Measurements from ENCODE around the gene WDTC1. TPM values are rescaled to one million over a fixed set of nuclear protein-coding genes. Genes with fewer than 3 reads are reported as not detected.

The WDTC1 gene
- total RNA-seq, 4 donors from 2014 or later, result 21.4 to 40.9 (median 27.9) TPM

- TF ChIP-seq, protein P1, sequence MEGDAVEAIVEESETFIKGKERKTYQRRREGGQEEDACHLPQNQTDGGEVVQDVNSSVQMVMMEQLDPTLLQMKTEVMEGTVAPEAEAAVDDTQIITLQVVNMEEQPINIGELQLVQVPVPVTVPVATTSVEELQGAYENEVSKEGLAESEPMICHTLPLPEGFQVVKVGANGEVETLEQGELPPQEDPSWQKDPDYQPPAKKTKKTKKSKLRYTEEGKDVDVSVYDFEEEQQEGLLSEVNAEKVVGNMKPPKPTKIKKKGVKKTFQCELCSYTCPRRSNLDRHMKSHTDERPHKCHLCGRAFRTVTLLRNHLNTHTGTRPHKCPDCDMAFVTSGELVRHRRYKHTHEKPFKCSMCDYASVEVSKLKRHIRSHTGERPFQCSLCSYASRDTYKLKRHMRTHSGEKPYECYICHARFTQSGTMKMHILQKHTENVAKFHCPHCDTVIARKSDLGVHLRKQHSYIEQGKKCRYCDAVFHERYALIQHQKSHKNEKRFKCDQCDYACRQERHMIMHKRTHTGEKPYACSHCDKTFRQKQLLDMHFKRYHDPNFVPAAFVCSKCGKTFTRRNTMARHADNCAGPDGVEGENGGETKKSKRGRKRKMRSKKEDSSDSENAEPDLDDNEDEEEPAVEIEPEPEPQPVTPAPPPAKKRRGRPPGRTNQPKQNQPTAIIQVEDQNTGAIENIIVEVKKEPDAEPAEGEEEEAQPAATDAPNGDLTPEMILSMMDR (IDR thresholded peaks at IDR 0.05; ENCODE audit: low read depth), result no peak
Measured at GRCh38 chr1:27333717-27334279, 99.4 kb downstream of the WDTC1 start.

GRCh38 chr1:27335506-27336422, 101.3 kb downstream of the WDTC1 start:
- TF ChIP-seq, protein P1 (IDR thresholded peaks at IDR 0.05; ENCODE audit: low read depth), result no peak

GRCh38 chr1:27336756-27337155, 102.3 kb downstream of the WDTC1 start:
- TF ChIP-seq, protein P1 (IDR thresholded peaks at IDR 0.05; ENCODE audit: low read depth), result no peak

DNA sequence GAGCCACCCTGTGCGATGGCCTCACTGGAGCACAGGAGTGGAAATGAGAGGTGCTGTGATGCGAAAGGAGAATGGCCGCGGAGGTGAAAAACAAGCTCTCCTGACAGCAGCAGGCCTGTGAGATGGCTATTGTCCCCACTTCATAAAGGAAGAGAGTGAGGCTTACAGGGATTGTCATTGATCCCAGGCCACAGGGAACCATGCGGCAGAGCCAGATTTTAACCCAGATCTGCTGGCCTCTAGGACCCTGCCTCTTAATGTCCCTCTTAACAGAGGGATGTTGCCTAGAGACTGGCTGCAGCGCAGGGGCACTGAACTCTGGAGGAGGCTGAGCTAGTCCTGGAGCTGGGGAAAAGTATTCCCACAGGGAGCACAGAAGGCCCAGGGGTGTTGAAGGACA, 104.3 kb downstream of the WDTC1 start:
- TF ChIP-seq, protein P1 (IDR thresholded peaks at IDR 0.05; ENCODE audit: low read depth), result no peak

GRCh38 chr1:27339213-27339612, 104.8 kb downstream of the WDTC1 start:
- TF ChIP-seq, protein P1 (IDR thresholded peaks at IDR 0.05; ENCODE audit: low read depth), result no peak

DNA sequence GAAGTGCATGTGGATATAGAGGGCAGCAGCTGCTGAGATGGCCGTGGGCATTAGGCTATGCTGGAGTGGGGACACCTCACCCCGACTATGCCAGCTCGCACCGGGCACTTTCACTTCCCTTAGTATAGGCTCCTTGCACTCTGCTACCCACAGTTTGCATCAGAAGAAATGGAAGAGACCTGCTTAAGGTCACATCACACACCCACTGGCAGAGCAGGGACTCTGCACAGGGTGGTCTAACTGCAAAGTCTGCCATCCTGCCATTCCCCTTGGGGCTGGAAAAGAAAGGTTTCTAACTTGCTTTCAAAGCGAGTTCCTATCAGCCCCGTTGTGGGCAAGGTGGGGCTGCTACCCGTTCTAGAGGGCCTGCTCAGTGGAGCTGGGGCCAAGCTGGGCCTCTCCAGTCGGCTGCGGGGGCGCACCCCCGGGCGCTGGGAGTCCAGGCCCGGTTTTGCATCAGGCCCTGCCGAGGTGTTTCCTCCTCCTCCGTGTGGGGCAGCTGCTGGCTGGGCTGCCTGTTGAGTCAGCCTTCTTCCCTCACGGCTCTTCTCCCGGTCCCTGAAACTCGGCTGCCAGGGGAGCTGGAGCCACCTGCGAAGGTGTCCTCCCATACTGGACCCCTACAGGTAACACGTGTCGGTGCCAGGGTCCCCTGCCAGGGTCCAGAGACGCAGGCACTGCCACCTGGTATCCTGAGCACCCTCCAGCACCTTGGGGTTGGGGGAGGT, 107.3 kb downstream of the WDTC1 start, which contains the start of gene SYTL1:
Gene SYTL1 (plus strand): TSS at position 498 of the 728 bp plus-strand sequence. CDS start 3,313 bp downstream, outside the sequence.
- TF ChIP-seq, protein P1 (IDR thresholded peaks at IDR 0.05; ENCODE audit: low read depth), result no peak

DNA sequence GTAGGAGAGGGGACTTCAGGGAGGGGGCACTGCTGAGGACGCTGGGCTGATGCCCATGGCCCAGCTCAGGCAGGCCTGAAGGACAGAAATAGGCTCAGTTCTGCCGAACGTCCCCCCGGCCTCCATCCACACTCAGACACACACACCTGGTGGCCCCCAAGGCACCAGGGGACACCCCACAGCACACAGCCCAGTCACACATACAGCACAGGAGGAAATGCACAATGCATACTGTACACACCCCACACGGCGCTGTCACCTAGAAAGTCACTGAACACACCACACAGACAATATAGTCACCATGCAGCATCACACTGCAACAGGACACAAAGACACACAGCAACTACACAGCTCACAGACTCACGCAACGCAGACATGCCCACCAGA, 108.0 kb downstream of the WDTC1 start:
- TF ChIP-seq, protein P1 (IDR thresholded peaks at IDR 0.05; ENCODE audit: low read depth), result no peak
